GM12873 (cell line): ENCODE data around the gene DEFB113.
A peak's percentile ranks its signal among the peaks of the same experiment; 100 is the strongest.

Experiments
- CTCF ChIP-seq: IDR thresholded peaks from 2 replicates; pipeline ENCODE4 v1.5.1; 2012; ENCODE audit warnings: low read depth, mild to moderate bottlenecking, moderate library complexity, low read length, control low read depth; ENCODE audit not compliant: insufficient read depth; ENCODE audit errors: missing control alignments

DEFB113 gene

GRCh38 chr6:49937811-49938210 lies 31.6 kb downstream of the DEFB113 start:
- no peak for TF ChIP-seq CTCF

- no peak for TF ChIP-seq CTCF
These were observed 32.4 kb downstream of the DEFB113 start for GRCh38 chr6:49937017-49937416.

GRCh38 chr6:49935387-49935786 lies 34.0 kb downstream of the DEFB113 start:
- no peak for TF ChIP-seq CTCF

GRCh38 chr6:49934770-49935169 lies 34.7 kb downstream of the DEFB113 start:
- TF ChIP-seq CTCF = no peak

GRCh38 chr6:49933526-49933925 lies 35.9 kb downstream of the DEFB113 start:
- TF ChIP-seq CTCF = no peak

- TF ChIP-seq CTCF = no peak
These were observed 40.1 kb downstream of the DEFB113 start for GRCh38 chr6:49929340-49929739.

- peak; percentile 7 for TF ChIP-seq CTCF
These were observed 45.6 kb downstream of the DEFB113 start for GRCh38 chr6:49923826-49924225.

GRCh38 chr6:49919935-49920644 lies 49.3 kb downstream of the DEFB113 start:
- TF ChIP-seq CTCF = no peak
